Stimulated activated CD8-positive, alpha-beta memory T cell treated with anti-CD3 and anti-CD28 coated beads, Interleukin-15, amount 100 ng/mL, for 48 hours (primary cell): Measurements from ENCODE around the gene SNRPA1.
A peak's percentile ranks its signal among the peaks of the same experiment; 100 is the strongest.
"Not testable (repeated sequence)": the region's sequence is repeated elsewhere in the genome, so short reads cannot be mapped to it uniquely, and the experiment has no call there.

Experiments used
- DNase-seq, 2 donors: peaks; one replicate each; pipeline ENCODE4 v3.0.0-alpha.2; 2020; ENCODE audit warnings: low read depth in 2 of 2

Gene SNRPA1

GRCh38 chr15:101296418-101297405, 1.7 kb upstream of the SNRPA1 start:
- DNase-seq = no peak

- DNase-seq = no peak
Observed at GRCh38 chr15:101295607-101296161, 636 bp upstream of the SNRPA1 start.

GRCh38 chr15:101293122-101293521, 1.9 kb downstream of the SNRPA1 start:
- DNase-seq = no peak

DNA sequence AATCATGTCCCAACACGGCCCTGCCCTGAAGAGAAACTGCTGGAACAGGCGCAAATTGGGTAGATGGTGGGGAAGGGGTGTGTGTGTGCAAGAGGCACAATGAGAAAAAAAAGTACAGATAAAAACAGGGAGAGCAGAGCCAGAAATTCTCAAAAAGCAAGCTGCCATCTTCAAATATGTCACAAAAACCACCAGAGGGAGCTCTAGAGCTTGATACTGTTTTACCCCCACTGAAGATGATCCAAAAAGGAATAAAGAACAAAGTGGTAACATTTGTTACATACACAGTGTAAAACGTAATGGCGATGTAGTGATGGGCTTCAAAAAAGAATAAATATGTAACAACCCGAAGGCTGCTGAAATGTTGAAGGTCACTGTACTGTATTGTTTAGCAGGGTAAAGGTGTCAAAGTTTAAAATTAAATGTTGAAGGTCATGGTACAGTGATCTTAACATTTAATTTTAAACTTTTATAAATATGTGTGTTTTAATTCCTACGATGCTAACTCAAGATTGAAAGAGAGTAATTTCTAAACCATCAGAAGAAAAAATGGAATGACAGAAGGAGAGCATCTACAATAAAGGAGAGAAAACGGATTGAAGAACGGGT, 6.0 kb downstream of the SNRPA1 start:
- DNase-seq = no peak

DNA sequence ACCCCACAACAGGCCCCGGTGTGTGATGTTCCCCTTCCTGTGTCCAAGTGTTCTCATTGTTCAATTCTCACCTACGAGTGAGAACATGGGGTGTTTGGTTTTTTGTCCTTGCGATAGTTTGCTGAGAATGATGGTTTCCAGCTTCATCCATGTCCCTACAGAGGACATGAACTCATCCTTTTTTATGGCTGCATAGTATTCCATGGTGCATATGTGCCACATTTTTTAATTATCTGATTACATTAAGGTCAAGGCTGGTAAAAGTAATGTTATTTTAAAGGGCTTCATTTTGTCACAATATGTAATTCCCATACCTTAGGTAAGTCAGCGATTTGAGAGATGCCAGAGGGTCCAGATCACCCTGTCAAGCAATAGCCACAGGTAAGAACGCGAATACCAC, 7.7 kb downstream of the SNRPA1 start:
- DNase-seq = not testable (repeated sequence)

DNA sequence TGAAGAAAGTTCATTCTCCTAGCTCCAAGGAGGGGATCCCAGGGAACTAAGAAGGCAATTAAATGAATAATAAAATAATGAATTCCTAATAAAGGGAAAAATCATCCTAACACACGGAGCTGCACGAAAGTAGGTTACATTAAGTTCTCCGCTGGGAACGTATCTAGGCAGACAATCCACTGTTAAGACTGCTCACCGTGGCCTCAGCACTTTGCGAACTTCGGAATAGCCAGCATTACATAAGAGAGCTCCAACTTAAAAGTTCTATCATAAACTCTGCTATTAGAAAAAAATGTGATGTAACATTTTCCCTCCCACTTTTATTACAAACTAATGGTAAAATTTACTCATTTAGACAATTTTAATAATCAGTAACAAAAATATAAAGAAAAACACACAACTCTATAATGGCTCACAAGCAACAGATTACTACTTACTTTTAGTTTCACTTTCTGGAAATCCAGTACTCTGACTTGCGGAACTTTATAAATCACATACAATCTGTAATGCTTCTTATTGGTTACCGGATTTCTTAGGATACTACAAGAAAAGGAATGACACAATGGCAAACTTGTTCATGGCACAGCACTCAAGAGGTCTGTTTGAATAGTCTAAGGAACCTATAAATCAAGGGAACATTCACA, 8.5 kb downstream of the SNRPA1 start:
- DNase-seq = no peak

GRCh38 chr15:101283931-101284330, 11.1 kb downstream of the SNRPA1 start:
- no peak for DNase-seq

DNA sequence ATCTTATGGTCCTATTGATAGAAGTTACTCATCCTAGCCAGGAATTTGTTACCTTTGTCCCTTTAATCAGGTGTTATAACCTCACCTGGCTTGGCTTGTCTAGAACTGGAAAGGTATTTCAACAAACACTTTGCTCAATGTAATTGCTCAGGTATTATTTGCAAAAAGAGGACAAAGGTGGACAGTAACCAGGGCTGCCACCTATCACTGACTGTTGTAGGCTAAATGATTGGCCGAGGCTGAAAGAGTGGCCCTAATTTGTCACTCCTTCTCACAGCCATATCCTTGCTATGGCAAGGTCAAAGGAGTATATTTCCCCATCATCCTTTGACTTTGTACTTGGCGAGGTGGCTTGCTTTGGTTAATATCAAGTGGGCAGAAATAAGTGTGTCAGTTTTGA, 15.0 kb downstream of the SNRPA1 start:
- no peak for DNase-seq

- no peak for DNase-seq
Observed at GRCh38 chr15:101277943-101278564, 17.0 kb downstream of the SNRPA1 start.

GRCh38 chr15:101277038-101277822, 17.8 kb downstream of the SNRPA1 start, which contains the start of gene SELENOS:
TSS of gene SELENOS (minus strand) at chr15:101277485. CDS start at chr15:101277417, 68 bp downstream.
- peak; percentile 84 to 85 for DNase-seq

GRCh38 chr15:101276501-101277037, 18.5 kb downstream of the SNRPA1 start:
- no peak for DNase-seq

- DNase-seq = no peak
Observed at GRCh38 chr15:101275018-101275417, 20.0 kb downstream of the SNRPA1 start.

DNA sequence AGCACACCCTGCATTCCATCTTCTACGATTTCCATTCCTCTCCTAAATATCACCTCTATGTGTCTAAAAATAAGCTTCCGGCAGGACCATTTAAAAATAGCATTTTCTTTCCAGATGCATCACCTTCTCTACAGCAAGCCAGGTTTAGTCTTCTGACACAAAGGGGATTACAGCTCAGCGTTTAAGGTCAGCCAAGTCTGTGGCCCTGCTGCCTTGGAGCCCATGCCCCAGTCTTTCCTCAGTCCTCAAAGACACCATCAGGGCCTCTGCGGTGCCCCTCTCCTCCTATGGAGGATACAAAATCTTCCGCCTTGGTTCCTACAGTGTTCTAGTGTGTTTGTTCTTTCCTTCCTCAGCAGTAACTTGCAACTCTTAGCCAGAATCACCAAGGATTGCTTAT, 21.5 kb downstream of the SNRPA1 start:
- no peak for DNase-seq

DNA sequence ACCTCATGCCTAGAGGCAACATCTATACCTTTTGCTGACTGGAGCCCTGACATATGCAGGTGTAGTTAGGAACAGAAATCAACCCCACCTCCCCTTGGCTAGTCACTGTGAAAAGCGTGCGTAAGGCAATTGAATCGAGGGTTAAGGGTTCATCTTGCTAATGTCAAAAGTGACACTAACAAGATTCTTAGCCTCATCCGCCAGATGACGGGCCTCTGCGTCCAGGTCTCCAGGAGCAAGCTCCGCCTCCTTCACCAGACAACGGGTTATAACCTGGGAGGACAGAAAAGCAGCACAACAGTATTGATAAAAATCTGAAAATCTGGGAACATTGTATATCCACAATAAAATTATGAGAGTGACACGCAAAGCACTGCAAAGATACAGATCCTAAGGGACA, 22.5 kb downstream of the SNRPA1 start:
- DNase-seq = no peak

- DNase-seq = no peak
Observed at GRCh38 chr15:101269479-101270223, 25.4 kb downstream of the SNRPA1 start.

DNA sequence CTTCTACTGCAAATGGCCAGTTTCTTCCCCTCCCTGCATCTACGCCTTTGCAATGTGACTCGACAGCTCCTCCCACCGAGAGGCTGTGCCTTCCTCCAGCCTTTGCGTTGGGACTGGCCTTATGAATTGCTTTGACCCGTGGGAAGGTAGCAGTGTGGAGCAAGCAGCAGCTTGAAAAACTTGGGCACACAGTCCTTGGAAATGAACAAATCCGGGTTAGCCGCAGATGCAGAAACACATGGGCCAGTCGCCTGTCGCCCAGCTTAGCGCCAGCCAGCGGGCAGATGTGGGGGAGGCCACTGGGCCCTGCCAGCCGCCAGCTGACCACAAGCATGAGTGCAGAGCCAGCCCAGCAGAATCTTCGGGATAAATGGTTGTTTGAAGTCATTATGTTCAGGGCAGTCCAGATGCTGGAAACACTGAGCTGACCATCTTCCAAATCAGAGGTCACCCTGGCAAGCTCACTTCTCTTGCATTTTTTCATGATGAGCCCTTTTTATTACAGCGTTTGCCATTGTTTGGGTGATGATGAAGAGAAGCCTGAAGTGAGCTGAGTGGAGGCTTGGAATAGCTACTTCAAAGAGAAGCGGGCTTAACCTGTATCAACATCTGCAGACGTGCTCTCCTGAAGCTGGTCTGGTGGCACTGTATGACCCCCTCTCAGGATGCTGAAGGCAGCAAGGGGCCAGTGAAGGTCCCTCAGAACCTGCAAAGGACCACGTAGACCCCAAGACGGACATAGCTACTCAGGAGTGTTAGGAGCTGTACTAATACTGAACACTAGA, 27.5 kb downstream of the SNRPA1 start:
- no peak for DNase-seq

DNA sequence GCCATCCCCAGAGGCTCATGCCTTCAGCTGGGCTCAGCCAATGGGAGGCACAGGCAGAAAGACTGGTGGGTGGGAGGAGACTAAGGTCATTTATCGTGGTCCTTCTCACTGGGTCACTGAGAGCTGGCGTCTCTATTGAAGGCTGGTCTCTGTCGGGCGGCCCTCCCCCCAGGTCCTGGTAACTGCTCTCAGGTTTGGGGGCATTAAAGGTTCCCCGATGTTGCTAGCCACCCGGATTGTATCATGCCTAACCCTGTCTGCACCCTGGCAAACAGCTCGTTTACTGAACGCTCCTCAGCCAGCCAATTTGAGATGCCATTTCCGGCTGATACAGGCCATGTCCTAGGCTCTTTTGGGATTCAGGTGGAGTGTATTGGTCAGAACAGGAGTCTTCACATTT, 28.3 kb downstream of the SNRPA1 start:
- no peak for DNase-seq

DNA sequence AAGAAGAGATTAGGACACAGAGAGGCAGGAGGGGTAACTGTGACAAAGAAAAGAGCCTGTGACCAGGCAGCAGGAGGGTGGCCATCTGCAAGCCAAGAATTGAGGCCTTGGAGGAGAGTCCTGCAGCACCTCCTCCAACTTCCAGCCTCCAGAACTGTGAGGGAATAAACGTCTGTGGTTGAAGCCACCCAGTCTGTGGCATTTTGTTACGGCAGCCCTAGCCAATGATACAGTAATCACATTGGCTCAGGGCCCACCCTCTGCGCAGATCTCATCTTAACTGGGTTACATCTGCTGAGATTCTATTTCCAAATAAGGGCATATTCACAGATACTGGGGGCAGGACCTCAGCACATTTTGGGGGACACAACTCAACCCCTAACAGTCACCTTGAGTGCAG, 29.0 kb downstream of the SNRPA1 start:
- no peak for DNase-seq
